ENCODE measurements around the gene CD99L2. TPM values are rescaled to one million over a fixed set of nuclear protein-coding genes. Genes with fewer than 3 reads are reported as not detected.

Gene CD99L2
- total RNA-seq, 4 donors from 2014 or later = 56.8 to 88.6 (median 77.6) TPM

- TF ChIP-seq EP300 (IDR thresholded peaks at IDR 0.05) (no peak), POLR2A (IDR thresholded peaks at IDR 0.05) (no peak), POLR2AphosphoS5 (IDR thresholded peaks at IDR 0.05) (no peak)
- H3K36me3 ChIP-seq = peaks cover 0 to 32% of the 10 kb centered on the region in 2 donors
- H3K4me1 ChIP-seq = no peaks in the 10 kb centered on the region
- WGBS, 2 donors (ENCODE audit: low coverage in 1 of 2) = no CpG with 5 or more reads among the region's 8 CpGs
- H3K27ac ChIP-seq = no peak overlapping the region
- no peak overlapping the region for H3K4me3 ChIP-seq
- ATAC-seq = no peak
- no peaks in the 10 kb centered on the region for H3K9me3 ChIP-seq
- H3K27me3 ChIP-seq = no peaks in the 10 kb centered on the region
Measured at GRCh38 chrX:150761819-150762216, 136.7 kb downstream of the CD99L2 start.

DNA sequence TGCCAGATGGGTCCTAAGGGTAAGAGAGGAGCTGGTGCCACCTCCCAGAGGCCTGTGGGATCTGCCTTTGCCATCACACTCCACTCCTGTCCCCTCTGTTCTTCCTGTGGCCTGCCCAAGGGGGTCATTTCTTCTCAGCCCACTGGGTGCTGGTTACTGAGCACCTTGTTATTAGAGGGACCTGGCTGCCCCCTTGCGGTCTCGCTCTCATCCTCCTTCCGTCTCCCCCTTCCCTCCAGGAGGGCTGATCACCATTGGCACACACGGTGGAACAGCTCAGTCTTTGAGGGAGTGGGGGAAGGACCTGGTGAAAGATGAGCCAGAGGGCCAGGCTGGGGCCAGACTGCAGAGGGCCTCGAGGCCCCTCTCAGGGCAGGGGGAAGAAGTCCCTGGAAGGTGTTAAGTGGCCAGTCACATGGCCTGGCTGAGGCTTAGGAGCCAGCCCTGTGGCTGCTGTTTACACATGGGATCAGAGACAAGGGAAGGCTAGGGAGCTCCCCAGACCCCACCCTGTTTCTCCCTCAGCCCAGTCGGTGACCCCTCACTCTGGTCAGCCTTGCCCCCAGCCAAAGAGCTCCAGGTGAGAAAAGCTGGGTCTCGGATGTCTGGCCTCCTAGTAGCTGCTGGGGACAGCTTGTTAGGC, 137.2 kb downstream of the CD99L2 start:
- Histone ChIP-seq H3K9me3 (no peaks in the 10 kb centered on the region), H3K27ac (no peak overlapping the region), H3K27me3 (no peaks in the 10 kb centered on the region), H3K4me1 (no peaks in the 10 kb centered on the region), H3K36me3 (peaks cover 0 to 37% of the 10 kb centered on the region in 2 donors), H3K4me3 (no peak overlapping the region)
- TF ChIP-seq POLR2AphosphoS5 (IDR thresholded peaks at IDR 0.05) (no peak), POLR2A (IDR thresholded peaks at IDR 0.05) (no peak), EP300 (IDR thresholded peaks at IDR 0.05) (no peak)
- TF ChIP-seq, protein P1, sequence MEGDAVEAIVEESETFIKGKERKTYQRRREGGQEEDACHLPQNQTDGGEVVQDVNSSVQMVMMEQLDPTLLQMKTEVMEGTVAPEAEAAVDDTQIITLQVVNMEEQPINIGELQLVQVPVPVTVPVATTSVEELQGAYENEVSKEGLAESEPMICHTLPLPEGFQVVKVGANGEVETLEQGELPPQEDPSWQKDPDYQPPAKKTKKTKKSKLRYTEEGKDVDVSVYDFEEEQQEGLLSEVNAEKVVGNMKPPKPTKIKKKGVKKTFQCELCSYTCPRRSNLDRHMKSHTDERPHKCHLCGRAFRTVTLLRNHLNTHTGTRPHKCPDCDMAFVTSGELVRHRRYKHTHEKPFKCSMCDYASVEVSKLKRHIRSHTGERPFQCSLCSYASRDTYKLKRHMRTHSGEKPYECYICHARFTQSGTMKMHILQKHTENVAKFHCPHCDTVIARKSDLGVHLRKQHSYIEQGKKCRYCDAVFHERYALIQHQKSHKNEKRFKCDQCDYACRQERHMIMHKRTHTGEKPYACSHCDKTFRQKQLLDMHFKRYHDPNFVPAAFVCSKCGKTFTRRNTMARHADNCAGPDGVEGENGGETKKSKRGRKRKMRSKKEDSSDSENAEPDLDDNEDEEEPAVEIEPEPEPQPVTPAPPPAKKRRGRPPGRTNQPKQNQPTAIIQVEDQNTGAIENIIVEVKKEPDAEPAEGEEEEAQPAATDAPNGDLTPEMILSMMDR (IDR thresholded peaks at IDR 0.05) = no peak
- peak; percentile 19 for ATAC-seq
- WGBS, 2 donors (ENCODE audit: low coverage in 1 of 2) = no CpG with 5 or more reads among the region's 7 CpGs

DNA sequence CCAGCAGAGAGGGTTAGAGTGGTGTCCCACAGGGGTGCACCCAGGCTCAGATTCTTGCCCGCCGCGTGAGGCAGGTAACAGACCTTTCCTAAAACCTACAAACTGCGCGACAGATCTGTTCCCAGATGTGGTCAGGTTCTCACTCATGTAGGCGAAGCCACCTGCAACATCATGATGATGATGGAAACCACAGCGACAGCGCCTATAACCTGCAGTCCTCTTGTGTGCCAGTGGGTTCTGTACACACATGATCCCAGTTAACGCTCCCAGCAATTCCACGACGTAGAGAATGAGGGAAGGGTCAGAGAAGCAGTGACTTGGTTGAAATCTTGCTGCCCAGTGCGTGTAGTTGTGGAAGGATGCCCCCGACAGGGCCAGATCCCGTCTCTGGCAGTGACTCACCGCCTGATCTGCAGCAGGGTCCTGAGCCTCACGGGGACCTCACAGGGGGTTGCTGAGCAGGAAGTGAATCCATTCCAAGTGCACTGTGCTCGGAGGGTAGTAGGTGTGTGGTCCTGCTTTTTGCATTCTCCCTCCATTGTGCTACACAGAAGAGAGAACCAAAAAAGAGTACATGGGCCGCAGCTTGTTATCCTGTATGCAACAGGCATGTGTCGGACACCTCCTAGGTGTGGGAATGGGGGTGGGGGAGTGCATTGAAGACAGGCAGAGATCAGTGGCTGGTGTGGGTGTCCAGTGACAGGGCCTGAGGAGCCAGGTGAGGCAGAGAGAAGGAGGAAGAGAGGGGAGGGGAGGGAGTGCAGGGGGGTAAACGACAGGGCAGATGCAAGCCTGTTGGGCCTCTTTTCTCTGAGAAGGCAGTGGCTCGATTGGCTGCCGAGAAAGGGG, 138.7 kb downstream of the CD99L2 start:
- no peaks in the 10 kb centered on the region for H3K27me3 ChIP-seq
- no peaks in the 10 kb centered on the region for H3K9me3 ChIP-seq
- ATAC-seq = no peak
- no peak overlapping the region for H3K4me3 ChIP-seq
- no peaks in the 10 kb centered on the region for H3K4me1 ChIP-seq
- whole genome bisulfite sequencing, 2 donors (ENCODE audit: low coverage in 1 of 2) = 93% methylated on average over 2 of the region's 22 CpGs; no CpG with 5 or more reads in 1 of the 2 donors
- TF ChIP-seq POLR2A (IDR thresholded peaks at IDR 0.05) = no peak
- TF ChIP-seq EP300 (IDR thresholded peaks at IDR 0.05) = no peak
- no peak for TF ChIP-seq POLR2AphosphoS5 (IDR thresholded peaks at IDR 0.05)
- TF ChIP-seq, protein P1 (IDR thresholded peaks at IDR 0.05) = no peak
- peaks cover 0 to 38% of the 10 kb centered on the region in 2 donors for H3K36me3 ChIP-seq
- no peak overlapping the region for H3K27ac ChIP-seq

- Histone ChIP-seq H3K27ac (no peak overlapping the region), H3K36me3 (peaks cover 0 to 48% of the 10 kb centered on the region in 2 donors), H3K27me3 (no peaks in the 10 kb centered on the region), H3K9me3 (no peaks in the 10 kb centered on the region), H3K4me3 (no peak overlapping the region), H3K4me1 (no peaks in the 10 kb centered on the region)
- no peak for ATAC-seq
- 61% methylated on average over 3 of the region's 5 CpGs; no CpG with 5 or more reads in 1 of the 2 donors for WGBS, 2 donors (ENCODE audit: low coverage in 1 of 2)
- TF ChIP-seq POLR2AphosphoS5 (IDR thresholded peaks at IDR 0.05) (no peak), EP300 (IDR thresholded peaks at IDR 0.05) (no peak), POLR2A (IDR thresholded peaks at IDR 0.05) (no peak)
- TF ChIP-seq, protein P1 (IDR thresholded peaks at IDR 0.05) = no peak
Measured at GRCh38 chrX:150757371-150757770, 141.1 kb downstream of the CD99L2 start.

GRCh38 chrX:150753968-150754367, 144.5 kb downstream of the CD99L2 start:
- H3K36me3 ChIP-seq = peaks cover 0 to 63% of the 10 kb centered on the region in 2 donors
- no peak for ATAC-seq
- H3K27me3 ChIP-seq = no peaks in the 10 kb centered on the region
- TF ChIP-seq EP300 (IDR thresholded peaks at IDR 0.05) (no peak), POLR2A (IDR thresholded peaks at IDR 0.05) (no peak)
- H3K27ac ChIP-seq = no peak overlapping the region
- no peaks in the 10 kb centered on the region for H3K9me3 ChIP-seq
- H3K4me3 ChIP-seq = no peak overlapping the region
- 70 to 79% methylated on average over 4 of the region's 4 CpGs for WGBS, 2 donors (ENCODE audit: low coverage in 1 of 2)
- H3K4me1 ChIP-seq = no peaks in the 10 kb centered on the region

Measured in gastroesophageal sphincter (tissue), 4 donors.